ENCODE measurements around the gene SAP130.

Gene SAP130

GRCh38 chr2:128024816-128025215 lies 3.0 kb downstream of the SAP130 start:
- DNase-seq = no peak

- no peak for DNase-seq
Observed at GRCh38 chr2:128017561-128017960, 10.3 kb downstream of the SAP130 start.

- no peak for DNase-seq
Observed at GRCh38 chr2:128016620-128017019, 11.2 kb downstream of the SAP130 start.

GRCh38 chr2:128012698-128013097 lies 15.2 kb downstream of the SAP130 start:
- DNase-seq = no peak

GRCh38 chr2:128008074-128008672 lies 19.7 kb downstream of the SAP130 start:
- DNase-seq = no peak

GRCh38 chr2:128004509-128004908 lies 23.4 kb downstream of the SAP130 start:
- DNase-seq = no peak

GRCh38 chr2:128003463-128003862 lies 24.4 kb downstream of the SAP130 start:
- no peak for DNase-seq

- no peak for DNase-seq
Observed at GRCh38 chr2:127996160-127996559, 31.7 kb downstream of the SAP130 start.

- no peak for DNase-seq
Observed at GRCh38 chr2:127995725-127996124, 32.1 kb downstream of the SAP130 start.

GRCh38 chr2:127993659-127994058 lies 34.2 kb downstream of the SAP130 start:
- no peak for DNase-seq

GRCh38 chr2:127991742-127992141 lies 36.1 kb downstream of the SAP130 start:
- DNase-seq = no peak

- DNase-seq = no peak
Observed at GRCh38 chr2:127986548-127987079, 41.2 kb downstream of the SAP130 start.

- DNase-seq = no peak
Observed at GRCh38 chr2:127985735-127986134, 42.1 kb downstream of the SAP130 start.

- DNase-seq = no peak
Observed at GRCh38 chr2:127985026-127985734, 42.7 kb downstream of the SAP130 start.

- no peak for DNase-seq
Observed at GRCh38 chr2:127984551-127984950, 43.3 kb downstream of the SAP130 start.

- no peak for DNase-seq
Observed at GRCh38 chr2:127969446-127969845, 58.4 kb downstream of the SAP130 start.

- DNase-seq = no peak
Observed at GRCh38 chr2:127968610-127969339, 59.1 kb downstream of the SAP130 start.

- DNase-seq = no peak
Observed at GRCh38 chr2:127961729-127962128, 66.1 kb downstream of the SAP130 start.

- no peak for DNase-seq
Observed at GRCh38 chr2:127957240-127957639, 70.6 kb downstream of the SAP130 start.

- DNase-seq = no peak
Observed at GRCh38 chr2:127954857-127955256, 73.0 kb downstream of the SAP130 start.

GRCh38 chr2:127953849-127954248 lies 74.0 kb downstream of the SAP130 start:
- no peak for DNase-seq

GRCh38 chr2:127953128-127953718 lies 74.6 kb downstream of the SAP130 start:
- DNase-seq = no peak

- DNase-seq = no peak
Observed at GRCh38 chr2:127951026-127951425, 76.8 kb downstream of the SAP130 start.

All from stimulated activated CD4-positive, alpha-beta T cell treated with anti-CD3 and anti-CD28 coated beads, Interleukin-12 subunit alpha, Interleukin-12 subunit beta, amount 100 ng/mL, for 4 hours (primary cell).